Activated B cell treated with CpG ODN at 0.5 μM for 24 hours (primary cell): ENCODE data around the gene HIVEP2. TPM values are rescaled to one million over a fixed set of nuclear protein-coding genes. Genes with fewer than 3 reads are reported as not detected.

ENCODE experiments used
- ATAC-seq: fragments of 200-7000 bp; cut with Tn5 transposase; one replicate; pipeline ENCODE4 v1.10.0; 2021; ENCODE audit warnings: low read depth, mild to moderate bottlenecking, moderate library complexity
- CTCF ChIA-PET: fragments of 350-600 bp; sonication (Branson Sonifier 250); formaldehyde crosslinking; loops from one replicate; lab custom pipeline; 2021; ENCODE audit warnings: antibody characterized with exemption; lab: Charles Lee
- POLR2A ChIA-PET: fragments of 350-600 bp; sonication (Branson Sonifier 250); formaldehyde crosslinking; loops from one replicate; lab custom pipeline; 2021; ENCODE audit warnings: antibody characterized with exemption; lab: Charles Lee
- DNase-seq: peaks from one replicate; pipeline ENCODE4 v3.0.0; 2022
- H3K27ac Mint-ChIP-seq: one replicate; pipeline ENCODE4 v1.8.0; 2020; ENCODE audit warnings: mixed read lengths
- H3K27me3 Mint-ChIP-seq: one replicate; pipeline ENCODE4 v1.8.0; 2021; ENCODE audit warnings: mixed read lengths
- H3K36me3 Mint-ChIP-seq: one replicate; pipeline ENCODE4 v1.8.0; 2021; ENCODE audit warnings: low read depth, mixed read lengths
- H3K4me1 Mint-ChIP-seq: one replicate; pipeline ENCODE4 v1.8.0; 2021; ENCODE audit warnings: mixed read lengths
- H3K4me3 Mint-ChIP-seq: one replicate; pipeline ENCODE4 v1.8.0; 2020; ENCODE audit warnings: mild to moderate bottlenecking, mixed read lengths
- H3K9me3 Mint-ChIP-seq: one replicate; pipeline ENCODE4 v1.8.0; 2020; ENCODE audit warnings: mixed read lengths
- CTCF ChIP-seq: fragments of 200-600 bp; IDR thresholded peaks from one replicate; pipeline ENCODE4 v1.8.0; 2022; ENCODE audit warnings: antibody characterized with exemption, mild to moderate bottlenecking
- intact Hi-C: fragments of 100-400 bp; cut with micrococcal nuclease; formaldehyde crosslinking; loops from one replicate; pipeline ENCODE4 v1.15.1; 2024
- total RNA-seq: library from RNA; stranded (reverse); gene quantifications from 2 replicates; pipeline ENCODE4 v1.2.3, GENCODE V29; 2022

HIVEP2 gene
- total RNA-seq, 1 donor from 2014 or later, result 25.4 TPM

GRCh38 chr6:142718667-142719191, 226.2 kb downstream of the HIVEP2 start:
- Mint-ChIP-seq H3K27me3 (no peaks in the 10 kb centered on the region), H3K27ac (no peak overlapping the region), H3K9me3 (peaks cover 13% of the 10 kb centered on the region), H3K4me3 (no peak overlapping the region), H3K4me1 (peaks cover 28% of the 10 kb centered on the region), H3K36me3 (no peaks in the 10 kb centered on the region)
- ChIA-PET CTCF (no interaction called here), POLR2A (no interaction called here)
- no peak for ATAC-seq
- no peak for TF ChIP-seq CTCF
- DNase-seq, result no peak
- intact Hi-C loops, result no loop called here

- ChIA-PET CTCF (no interaction called here), POLR2A (no interaction called here)
- Mint-ChIP-seq H3K4me3 (peak overlapping the region; percentile 12), H3K36me3 (no peaks in the 10 kb centered on the region), H3K27ac (no peak overlapping the region), H3K9me3 (peaks cover 13% of the 10 kb centered on the region), H3K4me1 (peaks cover 20% of the 10 kb centered on the region), H3K27me3 (no peaks in the 10 kb centered on the region)
- DNase-seq (no peak), ATAC-seq (peak; percentile 50)
- intact Hi-C loops, result no loop called here
- TF ChIP-seq CTCF, result no peak
Observed at GRCh38 chr6:142716097-142716496, 228.9 kb downstream of the HIVEP2 start.

DNA sequence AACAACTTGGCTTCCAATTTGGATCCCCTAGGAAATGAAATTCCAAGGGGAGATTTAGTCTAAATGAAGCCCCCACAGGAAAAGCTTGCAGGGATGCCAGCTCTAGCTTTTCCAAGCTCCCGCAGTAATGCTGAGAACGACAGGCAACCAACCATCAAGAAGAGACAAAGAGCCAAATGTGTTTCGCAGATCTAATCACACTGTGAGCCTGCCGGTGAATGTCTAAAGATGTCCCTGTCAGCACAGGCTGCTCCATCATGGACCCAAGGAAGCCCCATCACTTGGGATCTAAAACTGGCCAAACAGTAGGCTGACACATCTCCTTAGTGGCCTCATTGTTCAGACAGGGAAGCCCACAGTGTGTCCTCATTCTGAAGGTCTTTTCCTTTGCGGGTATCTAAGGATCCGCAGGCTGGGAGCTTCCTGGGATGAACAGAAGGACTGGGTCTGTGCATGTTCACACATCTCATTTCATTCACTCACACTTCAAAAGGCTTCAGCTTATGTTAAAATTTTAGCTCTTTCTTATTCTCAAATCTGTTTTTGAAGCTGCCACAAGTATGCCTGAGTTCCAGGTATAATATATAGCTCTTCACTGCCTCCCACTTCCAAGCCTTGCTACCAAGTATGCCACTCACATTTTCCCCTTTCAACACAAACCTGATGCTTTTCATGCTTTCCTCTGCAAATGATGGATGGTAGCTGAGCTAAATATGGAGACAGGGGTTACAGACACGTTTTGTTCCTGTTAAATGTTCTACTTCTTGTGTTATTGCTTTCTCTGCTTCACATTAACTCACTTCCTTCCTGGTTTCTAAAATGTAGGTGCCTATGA, 229.8 kb downstream of the HIVEP2 start:
- Mint-ChIP-seq H3K27ac (no peak overlapping the region), H3K36me3 (no peaks in the 10 kb centered on the region), H3K4me1 (peaks cover 15% of the 10 kb centered on the region), H3K4me3 (no peak overlapping the region), H3K27me3 (no peaks in the 10 kb centered on the region), H3K9me3 (peaks cover 13% of the 10 kb centered on the region)
- intact Hi-C loops, result no loop called here
- no peak for TF ChIP-seq CTCF
- no peak for ATAC-seq
- ChIA-PET CTCF (interaction anchor here (1.0 kb wide), 1 partner anchor 22 kb away, joined by 3 read pairs; no protein-coding TSS in a partner anchor), POLR2A (no interaction called here)
- no peak for DNase-seq

- POLR2A ChIA-PET, result no interaction called here
- ATAC-seq, result no peak
- H3K9me3 Mint-ChIP-seq, result peaks cover 6% of the 10 kb centered on the region
- no peaks in the 10 kb centered on the region for H3K36me3 Mint-ChIP-seq
- no peak for DNase-seq
- no peak for TF ChIP-seq CTCF
- no peaks in the 10 kb centered on the region for H3K27me3 Mint-ChIP-seq
- H3K4me1 Mint-ChIP-seq, result peaks cover 15% of the 10 kb centered on the region
- H3K4me3 Mint-ChIP-seq, result no peak overlapping the region
- CTCF ChIA-PET, result no interaction called here
- intact Hi-C loops, result no loop called here
- no peak overlapping the region for H3K27ac Mint-ChIP-seq
Observed at GRCh38 chr6:142713959-142714358, 231.0 kb downstream of the HIVEP2 start.

- intact Hi-C loops, result no loop called here
- ChIA-PET POLR2A (interaction anchor here (0.6 kb wide), 1 partner anchor 1110 kb away, joined by 3 read pairs; no protein-coding TSS in a partner anchor), CTCF (no interaction called here)
- ATAC-seq, result no peak
- Mint-ChIP-seq H3K27me3 (no peaks in the 10 kb centered on the region), H3K9me3 (no peaks in the 10 kb centered on the region), H3K36me3 (no peaks in the 10 kb centered on the region), H3K4me1 (peaks cover 15% of the 10 kb centered on the region), H3K4me3 (no peak overlapping the region), H3K27ac (no peak overlapping the region)
- no peak for DNase-seq
- no peak for TF ChIP-seq CTCF
Observed at GRCh38 chr6:142712231-142712630, 232.7 kb downstream of the HIVEP2 start.
